Pancreas (tissue), 10 donors: ENCODE data around the gene PSD4. TPM values are rescaled to one million over a fixed set of nuclear protein-coding genes. Genes with fewer than 3 reads are reported as not detected.

Experiments used
- ATAC-seq, 4 donors: fragments of 200-7000 bp; cut with Tn5 transposase; one replicate each; pipeline versions ENCODE4 v1.8.0 to v1.9.1; 2020; ENCODE audit warnings: mild to moderate bottlenecking in 4 of 4, moderate library complexity in 4 of 4
- DNase-seq, 6 donors: peaks; one replicate each; pipeline ENCODE4 v3.0.0-alpha.2; 2020
- FAIRE-seq: peaks from 2 replicates; lab custom pipeline; 2012; peaks lifted over from hg19 to GRCh38; lab: Jason Lieb, UNC
- H3K27ac ChIP-seq, 4 donors: fragments of 200-600 bp; sonication (generic); 1 replicate in 3 of 4; 2 replicates in 1 of 4; pipeline versions ENCODE4 v1.5.0 to v1.8.0; 2020
- H3K27me3 ChIP-seq, 4 donors: fragments of 200-600 bp; one replicate each; pipeline ENCODE4 v1.8.0; 2021
- H3K36me3 ChIP-seq, 3 donors: fragments of 200-600 bp; sonication (generic) in 1 of 3; one replicate each; pipeline versions ENCODE4 v1.5.0 to v1.8.0; 2020 to 2021
- H3K4me1 ChIP-seq, 3 donors: fragments of 200-600 bp; one replicate each; pipeline ENCODE4 v1.8.0; 2021
- H3K4me3 ChIP-seq, 4 donors: fragments of 200-600 bp; sonication (generic) in 2 of 4; one replicate each; pipeline versions ENCODE4 v1.5.0 to v1.8.0; 2020 to 2021
- H3K9me3 ChIP-seq, 4 donors: fragments of 200-600 bp; one replicate each; pipeline ENCODE4 v1.8.0; 2021
- WGBS, 2 donors: extraction: QIAGEN DNeasy Blood & Tissue Kit; methylation state at CpG; one replicate each; pipeline ENCODE4 v1.1.7; 2013; 5-methylcytosine and 5-hydroxymethylcytosine counted together
- intact Hi-C, 3 donors: fragments of 100-400 bp; cut with DNase I; formaldehyde crosslinking; loops; one replicate each; pipeline versions ENCODE4 v1.11.1 to v1.14.2; 2022
- polyA plus RNA-seq, 2 donors: library from polyadenylated mRNA; stranded (reverse); fragments of 200-250 nt; gene quantifications; one replicate each; pipeline ENCODE4 v1.2.3, GENCODE V29; 2013
- total RNA-seq, 6 donors: library from RNA; stranded (reverse); fragmentation: NEBNext Ultra II Directional in 4 of 6; extraction: Animal tissue kit (Norgen Biotek cat#: 25700) in 4 of 6; gene quantifications; one replicate each; pipeline versions ENCODE4 v1.2.1 to v1.2.4, GENCODE V29; 2021 to 2023
- TF ChIP-seq, protein P1 (sequence below), 4 donors: fragments of 200-600 bp; sonication (generic) in 3 of 4; IDR thresholded peaks; one replicate each; pipeline versions ENCODE4 v1.5.0 to v1.8.0; 2021; ENCODE audit warnings: antibody characterized with exemption in 4 of 4
- donor health status: healthy with polysubstance abuse.
- donor health status: DM: no; HTN: no; CAD: no; lungs with moderate emphysema.
- donor health status: DM: no; HTN: no; CAD: no.
- donor health status: control.
- donor health status: control.
- donor health status: Bipolar disorder and iron deficiency.
- donor health status: DM: yes; HTN: yes; CAD: no.
- donor health status: DM: no; HTN: no; CAD: no.
- donor health status: DM: no; HTN: no; CAD: no.
- donor health status: DM: yes; HTN: yes; CAD: no.

Gene PSD4
- total and polyA plus RNA-seq, 8 donors = 15.9 to 37.6 (median 26.0) TPM

DNA sequence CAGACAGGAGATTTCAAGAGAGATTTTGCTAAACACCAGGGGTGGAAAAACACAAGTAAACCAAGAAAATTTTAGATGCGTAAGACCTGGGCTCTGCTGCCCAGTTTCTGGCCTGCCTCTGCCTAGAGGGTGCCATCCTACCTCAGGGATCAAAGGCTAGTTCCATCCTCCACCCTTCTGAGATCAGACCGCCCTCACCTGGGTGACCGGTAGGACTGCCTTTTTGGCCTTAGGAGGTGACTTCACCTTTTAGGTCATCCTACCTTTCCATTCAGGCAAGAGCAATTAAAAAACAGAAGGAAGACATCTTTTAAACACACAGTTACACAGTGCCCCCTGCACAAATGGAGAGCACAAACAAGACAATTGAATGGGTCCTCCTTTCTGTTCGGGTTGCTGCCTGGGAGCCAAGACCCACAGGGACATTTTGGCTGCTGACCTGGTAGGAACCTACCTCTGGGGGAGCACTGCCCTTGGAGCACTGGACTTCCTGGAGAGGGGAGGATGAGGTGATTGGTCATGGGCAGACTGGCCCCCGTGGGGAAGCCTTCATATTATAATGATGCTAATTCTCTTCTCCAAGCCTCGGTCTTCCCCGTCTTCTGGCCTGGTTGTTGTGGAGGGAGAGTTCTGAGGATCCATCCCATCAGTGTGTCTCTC is 3.1 kb downstream of the PSD4 start:
- no peaks in the 10 kb centered on the region for H3K27me3 ChIP-seq
- FAIRE-seq (no peak), ATAC-seq (no peak), DNase-seq (no peak)
- H3K27ac ChIP-seq = no peak overlapping the region
- TF ChIP-seq, protein P1, sequence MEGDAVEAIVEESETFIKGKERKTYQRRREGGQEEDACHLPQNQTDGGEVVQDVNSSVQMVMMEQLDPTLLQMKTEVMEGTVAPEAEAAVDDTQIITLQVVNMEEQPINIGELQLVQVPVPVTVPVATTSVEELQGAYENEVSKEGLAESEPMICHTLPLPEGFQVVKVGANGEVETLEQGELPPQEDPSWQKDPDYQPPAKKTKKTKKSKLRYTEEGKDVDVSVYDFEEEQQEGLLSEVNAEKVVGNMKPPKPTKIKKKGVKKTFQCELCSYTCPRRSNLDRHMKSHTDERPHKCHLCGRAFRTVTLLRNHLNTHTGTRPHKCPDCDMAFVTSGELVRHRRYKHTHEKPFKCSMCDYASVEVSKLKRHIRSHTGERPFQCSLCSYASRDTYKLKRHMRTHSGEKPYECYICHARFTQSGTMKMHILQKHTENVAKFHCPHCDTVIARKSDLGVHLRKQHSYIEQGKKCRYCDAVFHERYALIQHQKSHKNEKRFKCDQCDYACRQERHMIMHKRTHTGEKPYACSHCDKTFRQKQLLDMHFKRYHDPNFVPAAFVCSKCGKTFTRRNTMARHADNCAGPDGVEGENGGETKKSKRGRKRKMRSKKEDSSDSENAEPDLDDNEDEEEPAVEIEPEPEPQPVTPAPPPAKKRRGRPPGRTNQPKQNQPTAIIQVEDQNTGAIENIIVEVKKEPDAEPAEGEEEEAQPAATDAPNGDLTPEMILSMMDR (IDR thresholded peaks at IDR 0.05) = no peak
- H3K4me3 ChIP-seq = no peak overlapping the region
- intact Hi-C loops = no loop called here
- no peaks in the 10 kb centered on the region for H3K9me3 ChIP-seq
- WGBS, 2 donors = 93 to 94% methylated on average over 7 of the region's 7 CpGs
- peaks cover 9 to 12% (median 12%) of the 10 kb centered on the region in 3 donors for H3K4me1 ChIP-seq
- H3K36me3 ChIP-seq = no peaks in the 10 kb centered on the region

DNA sequence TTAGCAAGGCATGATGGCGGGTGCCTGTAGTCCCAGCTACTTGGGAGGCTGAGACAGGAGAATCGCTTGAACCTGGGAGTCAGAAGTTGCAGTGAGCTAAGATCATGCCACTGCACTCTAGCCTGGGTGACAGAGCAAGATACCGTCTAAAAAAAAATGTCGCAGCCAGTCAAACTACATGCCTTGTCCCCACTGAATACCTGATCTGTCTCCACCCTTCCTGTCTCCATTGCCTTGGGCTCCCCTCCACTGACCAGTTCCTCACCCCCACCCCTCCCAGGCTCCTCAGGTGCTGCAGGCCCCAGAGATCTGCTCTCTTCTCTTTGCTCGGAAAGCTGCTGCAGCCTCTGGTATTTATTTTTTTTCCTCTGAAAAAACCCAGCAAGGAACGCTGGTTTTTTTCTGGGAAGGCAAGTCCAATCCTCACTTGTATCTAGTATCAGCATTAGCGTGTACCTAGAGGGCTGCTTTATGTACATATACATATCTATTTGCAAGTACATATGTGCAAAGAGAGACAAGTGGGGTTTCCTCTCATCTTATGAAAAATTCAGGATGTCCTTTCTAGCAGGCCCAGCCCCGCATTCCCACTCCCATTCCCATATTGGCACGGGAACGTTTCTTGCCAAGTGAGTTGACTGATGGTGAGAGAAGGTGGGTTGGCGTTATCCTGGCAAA is 4.4 kb downstream of the PSD4 start:
- WGBS, 2 donors = 84 to 88% methylated on average over 11 of the region's 11 CpGs
- intact Hi-C loops = no loop called here
- Histone ChIP-seq H3K27ac (no peak overlapping the region), H3K36me3 (no peaks in the 10 kb centered on the region), H3K4me3 (no peak overlapping the region), H3K4me1 (peaks cover 12 to 16% (median 15%) of the 10 kb centered on the region in 3 donors), H3K9me3 (no peaks in the 10 kb centered on the region), H3K27me3 (no peaks in the 10 kb centered on the region)
- DNase-seq = no peak
- FAIRE-seq = no peak
- TF ChIP-seq, protein P1 (IDR thresholded peaks at IDR 0.05) = no peak
- ATAC-seq = no peak

DNA sequence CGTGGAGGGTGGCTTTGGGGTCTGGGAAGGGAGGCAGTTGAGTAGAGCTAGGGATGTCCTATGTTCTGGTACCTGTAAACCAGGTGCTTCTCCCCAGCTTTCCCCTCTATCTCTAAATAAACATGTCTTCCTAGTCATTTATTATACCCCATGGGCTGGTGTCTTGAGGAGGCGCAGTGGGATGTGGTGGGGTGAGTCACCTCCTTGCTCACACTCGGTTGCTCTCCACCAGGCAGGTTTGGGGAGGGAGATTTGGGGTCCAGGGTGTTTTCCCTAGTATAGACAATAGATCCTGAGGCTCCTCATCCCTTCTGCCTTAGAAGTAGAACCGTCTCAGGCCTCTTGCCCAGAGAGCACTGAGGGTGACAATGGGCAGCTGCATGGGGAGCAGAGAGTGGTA is 5.1 kb downstream of the PSD4 start:
- WGBS, 2 donors = 93 to 95% methylated on average over 4 of the region's 4 CpGs
- Histone ChIP-seq H3K4me3 (no peak overlapping the region), H3K27me3 (no peaks in the 10 kb centered on the region), H3K9me3 (no peaks in the 10 kb centered on the region), H3K27ac (no peak overlapping the region), H3K4me1 (peaks cover 12 to 16% (median 15%) of the 10 kb centered on the region in 3 donors), H3K36me3 (no peaks in the 10 kb centered on the region)
- no peak for FAIRE-seq
- ATAC-seq = no peak
- intact Hi-C loops = no loop called here
- no peak for DNase-seq
- TF ChIP-seq, protein P1 (IDR thresholded peaks at IDR 0.05) = no peak

DNA sequence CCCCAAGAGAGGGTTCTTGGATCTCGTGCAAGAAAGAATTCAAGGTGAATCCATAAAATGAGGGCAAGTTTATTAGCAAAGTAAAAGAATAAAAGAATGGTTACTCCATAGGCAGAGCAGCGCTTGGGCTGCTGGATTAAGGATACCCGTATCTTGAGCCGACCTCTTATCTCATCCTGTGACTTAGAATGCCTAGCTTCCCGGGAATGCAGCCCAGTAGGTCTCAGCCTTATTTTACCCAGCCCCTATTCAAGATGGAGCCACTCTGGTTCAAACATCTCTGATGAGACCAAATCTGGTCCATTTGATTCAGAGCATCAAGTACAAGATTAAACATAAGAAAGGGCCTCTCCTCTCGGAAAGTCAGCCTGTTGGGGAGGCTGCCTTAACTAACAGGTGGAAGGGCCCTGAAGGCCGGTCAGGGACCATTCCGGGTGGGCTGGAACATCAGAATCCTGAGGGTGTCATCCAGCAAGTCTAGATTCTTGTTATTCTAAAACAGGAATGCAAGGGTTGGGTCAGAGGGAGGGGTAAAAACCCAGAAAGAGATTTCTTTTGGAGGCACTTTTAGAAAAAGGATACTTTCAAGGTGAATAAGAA is 5.8 kb downstream of the PSD4 start:
- Histone ChIP-seq H3K27me3 (no peaks in the 10 kb centered on the region), H3K4me1 (peaks cover 12 to 16% (median 15%) of the 10 kb centered on the region in 3 donors), H3K9me3 (no peaks in the 10 kb centered on the region), H3K27ac (no peak overlapping the region), H3K36me3 (no peaks in the 10 kb centered on the region), H3K4me3 (no peak overlapping the region)
- ATAC-seq = no peak
- WGBS, 2 donors = 76 to 78% methylated on average over 8 of the region's 8 CpGs
- intact Hi-C loops = no loop called here
- TF ChIP-seq, protein P1 (IDR thresholded peaks at IDR 0.05) = no peak
- DNase-seq = no peak
- FAIRE-seq = no peak
